Fibroblast of skin of right quadriceps (primary cell): ENCODE data around the gene LMNA.
"Not testable (repeated sequence)": the region's sequence is repeated elsewhere in the genome, so short reads cannot be mapped to it uniquely, and the experiment has no call there.

Source experiments
- DNase-seq: peaks from one replicate; pipeline ENCODE4 v3.0.0-alpha.2; 2013

The LMNA gene

DNA sequence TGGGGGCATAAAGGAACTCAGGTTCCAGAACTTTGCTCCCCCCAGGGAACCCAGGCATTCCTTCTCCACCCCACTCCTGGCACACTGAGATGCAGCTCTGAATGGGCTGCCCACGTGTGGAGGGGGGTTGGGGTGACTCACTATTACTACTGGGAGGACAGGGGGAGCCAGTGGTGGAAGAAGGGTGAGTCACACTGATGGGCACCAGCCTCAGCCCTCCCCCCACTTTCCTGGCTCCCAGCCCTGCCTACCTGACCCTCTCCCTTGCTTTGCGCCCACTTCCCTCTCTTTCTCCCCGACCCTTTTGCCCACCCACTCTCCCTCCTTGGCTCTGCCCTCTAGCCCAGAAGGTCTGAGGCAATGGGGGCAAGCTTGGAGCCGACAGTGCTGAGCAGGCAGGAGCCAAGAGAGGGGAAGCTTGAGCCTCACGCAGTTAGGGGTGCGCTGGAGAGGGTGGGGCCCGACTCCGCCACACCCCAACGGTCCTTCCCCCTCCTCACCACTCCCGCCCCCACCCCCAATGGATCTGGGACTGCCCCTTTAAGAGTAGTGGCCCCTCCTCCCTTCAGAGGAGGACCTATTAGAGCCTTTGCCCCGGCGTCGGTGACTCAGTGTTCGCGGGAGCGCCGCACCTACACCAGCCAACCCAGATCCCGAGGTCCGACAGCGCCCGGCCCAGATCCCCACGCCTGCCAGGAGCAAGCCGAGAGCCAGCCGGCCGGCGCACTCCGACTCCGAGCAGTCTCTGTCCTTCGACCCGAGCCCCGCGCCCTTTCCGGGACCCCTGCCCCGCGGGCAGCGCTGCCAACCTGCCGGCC is at the start of gene LMNA:
LMNA (plus strand) TSS at position 611 of the 818 bp plus-strand sequence. CDS start 208 bp downstream, outside the sequence.
- peak; percentile 98 for DNase-seq

DNA sequence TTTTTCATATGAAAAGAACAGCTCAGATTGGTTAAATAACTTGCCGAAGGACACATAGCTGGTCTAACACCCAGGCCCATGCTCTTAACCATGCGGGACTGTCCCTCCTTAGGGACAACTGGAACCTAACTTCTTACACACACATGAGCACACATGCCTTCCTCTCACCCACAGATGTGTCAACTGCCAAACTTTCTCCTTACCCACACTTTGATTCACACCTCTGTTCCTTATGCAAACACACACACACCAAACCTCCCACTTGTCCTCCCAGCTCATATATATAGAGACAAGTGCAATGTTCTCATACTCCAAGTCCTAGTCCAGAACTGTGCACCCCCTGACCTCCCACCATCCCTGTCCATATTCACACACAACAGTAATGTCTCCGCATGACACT is 49.3 kb upstream of the LMNA start:
- no peak for DNase-seq

DNA sequence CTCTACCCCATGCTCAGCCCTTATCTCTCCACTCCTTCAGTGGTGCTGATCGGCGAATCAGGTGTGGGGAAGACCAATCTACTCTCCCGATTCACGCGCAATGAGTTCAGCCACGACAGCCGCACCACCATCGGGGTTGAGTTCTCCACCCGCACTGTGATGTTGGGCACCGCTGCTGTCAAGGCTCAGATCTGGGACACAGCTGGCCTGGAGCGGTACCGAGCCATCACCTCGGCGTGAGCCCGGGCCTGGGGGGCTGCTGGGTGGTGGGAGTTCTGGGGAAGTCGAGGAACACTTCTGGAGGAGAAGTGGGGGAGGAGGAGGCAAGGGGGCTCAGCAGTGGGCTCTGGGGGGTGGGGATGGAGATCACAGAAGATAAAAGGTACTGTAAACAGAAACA is 48.6 kb upstream of the LMNA start:
- DNase-seq: no peak

DNA sequence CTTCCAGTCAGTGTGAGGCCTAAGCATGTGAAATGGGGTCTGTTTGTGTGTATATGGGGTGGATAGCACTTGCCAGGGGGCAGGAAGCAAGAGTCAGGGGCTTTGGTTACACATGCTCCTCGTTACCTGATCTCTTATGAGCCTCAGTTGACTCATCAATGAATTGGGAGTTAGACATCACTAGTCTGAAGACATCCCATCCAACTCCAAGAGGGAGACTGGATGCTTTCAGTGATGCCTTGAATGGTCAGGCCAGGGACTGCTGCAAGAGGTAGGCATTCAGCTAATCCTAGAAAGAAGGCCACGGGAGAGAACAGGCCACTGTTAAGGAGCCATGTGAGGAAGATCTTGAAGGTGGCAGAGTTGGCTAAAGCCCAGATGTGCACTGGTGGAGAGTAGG is 47.2 kb upstream of the LMNA start:
- no peak for DNase-seq

GRCh38 chr1:156069490-156070455 is 44.7 kb upstream of the LMNA start:
- no peak for DNase-seq

- DNase-seq: no peak
Observed at GRCh38 chr1:156070548-156070947, 44.0 kb upstream of the LMNA start.

DNA sequence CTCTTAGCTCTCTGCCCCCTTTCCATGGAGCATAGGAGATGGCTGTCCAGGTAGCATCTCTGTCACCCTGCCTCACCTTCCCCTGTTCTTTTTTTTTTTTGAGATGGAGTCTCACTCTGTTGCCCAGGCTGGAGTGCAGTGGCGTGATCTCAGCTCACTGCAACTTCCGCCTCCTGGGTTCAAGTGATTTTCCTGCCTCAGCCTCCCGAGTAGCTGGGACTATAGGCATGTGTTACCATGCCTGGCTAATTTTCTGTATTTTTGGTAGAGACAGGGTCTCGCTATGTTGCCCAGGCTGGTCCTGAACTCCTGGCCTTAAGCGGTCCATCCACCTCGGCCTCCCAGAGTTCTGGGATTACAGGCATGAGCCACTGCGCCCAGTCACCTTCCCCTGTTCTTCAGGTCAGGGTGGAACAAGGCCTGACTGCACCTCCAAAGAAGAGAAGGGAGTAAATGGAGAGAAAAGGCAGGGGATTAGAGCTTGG is 43.1 kb upstream of the LMNA start:
- not testable (repeated sequence) for DNase-seq

- no peak for DNase-seq
Observed at GRCh38 chr1:156072251-156072650, 42.3 kb upstream of the LMNA start.

GRCh38 chr1:156073110-156073687 is 41.3 kb upstream of the LMNA start:
- no peak for DNase-seq

GRCh38 chr1:156073740-156074139 is 40.8 kb upstream of the LMNA start:
- DNase-seq: no peak

DNA sequence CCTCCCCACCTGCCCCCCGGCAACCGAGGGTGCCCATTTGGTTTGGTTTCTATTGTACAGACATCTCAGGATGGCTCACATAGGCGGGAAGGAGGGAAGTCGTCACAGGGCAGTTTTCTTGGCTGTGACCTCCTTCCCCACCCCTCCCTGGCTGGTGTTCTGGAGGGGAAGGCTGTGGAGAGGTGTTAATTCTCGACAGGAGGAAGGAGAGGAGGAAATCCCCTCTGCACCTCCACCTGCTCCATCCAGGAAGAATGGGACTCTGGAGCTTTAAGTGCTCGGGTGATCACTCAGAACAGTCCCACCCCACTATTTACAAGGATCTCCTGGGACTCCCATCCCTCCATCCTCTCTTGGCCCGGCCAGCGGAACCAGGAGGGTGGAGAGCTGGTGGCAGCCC is 39.9 kb upstream of the LMNA start:
- no peak for DNase-seq

DNA sequence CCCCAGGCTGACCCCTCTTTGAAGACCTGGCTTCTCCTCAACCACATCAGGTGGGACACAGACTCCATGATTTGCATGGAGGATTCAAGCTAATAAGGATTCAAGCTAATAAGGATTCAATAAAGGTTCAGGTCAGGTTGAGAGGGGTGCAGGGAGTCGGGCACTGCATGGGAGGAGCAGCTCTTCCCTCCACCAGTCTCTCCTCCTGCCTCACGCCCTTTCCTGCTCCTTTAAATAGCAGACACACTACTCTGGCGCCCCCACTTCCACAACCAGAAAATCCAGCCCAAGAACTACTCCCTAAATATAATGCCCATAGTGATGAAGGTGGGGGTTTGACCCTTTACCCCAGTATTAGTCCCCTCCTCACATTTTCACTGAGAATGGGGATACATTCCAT is 39.3 kb upstream of the LMNA start:
- DNase-seq: no peak

GRCh38 chr1:156075775-156076204 is 38.7 kb upstream of the LMNA start:
- no peak for DNase-seq

DNA sequence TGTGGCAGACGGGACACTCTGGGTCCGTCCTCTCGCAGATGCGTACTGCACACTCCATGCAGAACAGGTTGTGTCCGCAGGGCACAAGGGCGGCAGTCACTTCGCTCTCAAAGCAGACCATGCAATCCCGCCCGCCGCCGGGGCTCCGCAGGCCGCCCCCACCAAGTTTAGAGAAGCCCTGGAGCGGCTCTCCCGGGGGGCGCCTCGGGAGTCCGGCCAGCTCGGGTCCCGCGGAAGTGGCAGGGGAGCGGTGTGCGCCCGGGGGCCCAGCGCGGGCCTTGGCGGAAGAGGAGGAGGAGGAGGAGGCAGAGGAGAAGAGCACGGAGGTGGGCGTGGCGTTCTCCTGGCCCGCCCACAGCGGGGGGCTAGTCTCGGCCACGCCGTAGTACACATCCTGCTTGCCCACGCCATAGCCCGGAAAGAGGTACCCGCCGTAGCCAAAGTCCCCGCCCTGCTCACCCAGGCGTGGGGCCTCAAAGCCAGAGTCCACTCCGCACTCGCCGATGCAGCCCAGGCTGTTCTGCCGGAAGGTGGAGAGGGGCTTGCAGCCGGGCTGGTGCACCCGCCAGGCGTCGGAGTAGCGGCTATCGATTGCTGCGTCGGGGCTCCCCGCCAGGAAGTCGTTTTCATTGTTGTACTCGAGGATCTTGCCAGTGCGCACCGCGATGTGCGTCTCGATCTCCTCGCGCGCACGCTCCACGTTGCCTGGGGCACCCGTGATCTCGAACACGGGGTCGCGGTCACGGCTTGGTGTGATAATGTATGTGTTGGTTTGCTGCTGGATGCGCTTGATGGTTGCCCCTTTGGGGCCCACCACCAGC is 37.7 kb upstream of the LMNA start:
- no peak for DNase-seq

- DNase-seq: no peak
Observed at GRCh38 chr1:156077430-156077760, 37.1 kb upstream of the LMNA start.

GRCh38 chr1:156078728-156079127 is 35.8 kb upstream of the LMNA start:
- DNase-seq: no peak

GRCh38 chr1:156079762-156080161 is 34.7 kb upstream of the LMNA start:
- DNase-seq: no peak

DNA sequence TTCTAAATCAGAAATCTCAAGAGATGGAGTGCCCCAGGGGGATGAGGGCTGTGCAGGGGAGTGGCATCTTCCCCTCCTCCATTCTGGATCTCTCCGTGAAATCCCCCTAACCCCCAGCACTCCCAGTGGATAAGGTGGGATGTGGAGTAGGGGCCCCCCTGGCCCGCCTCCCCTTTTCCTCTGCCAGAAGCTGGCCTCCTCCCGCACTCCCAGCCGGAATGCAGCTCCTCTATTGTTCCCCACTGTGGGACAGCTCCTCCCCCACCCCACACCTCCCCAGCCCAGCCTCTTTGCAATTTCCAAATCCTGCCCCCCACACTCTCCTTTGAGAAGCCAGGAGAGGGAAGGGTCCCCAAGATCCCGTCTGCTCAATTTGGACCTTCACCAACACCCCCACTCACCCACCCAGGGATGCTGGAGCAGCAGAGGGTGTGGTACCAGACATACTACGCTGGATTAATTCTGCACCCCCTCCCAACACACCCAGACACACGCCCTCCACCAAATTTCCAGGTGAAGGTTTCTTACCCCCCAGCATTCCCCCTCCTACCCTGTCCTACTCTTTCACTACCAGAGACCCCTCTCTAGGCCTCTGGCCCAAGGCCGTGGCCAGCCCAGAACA is 34.2 kb upstream of the LMNA start:
- no peak for DNase-seq

DNA sequence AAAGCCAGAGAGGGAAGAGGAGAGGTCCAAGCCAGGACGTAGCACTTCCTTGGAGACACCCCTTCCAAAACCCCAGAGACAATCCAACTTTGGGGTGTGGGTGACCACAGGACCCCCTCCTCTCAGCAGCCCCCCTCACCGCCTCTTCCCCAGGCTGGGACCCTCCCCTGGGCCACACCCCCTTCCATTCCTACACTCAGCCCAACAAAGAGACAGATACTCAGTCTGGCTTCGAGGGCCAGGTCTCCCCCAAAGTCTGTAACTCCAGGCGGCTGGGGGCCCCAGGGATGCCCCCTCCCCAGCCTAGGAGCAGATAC is 33.7 kb upstream of the LMNA start:
- DNase-seq: no peak

GRCh38 chr1:156081180-156081916 is 33.2 kb upstream of the LMNA start:
- DNase-seq: peak; percentile 58

DNA sequence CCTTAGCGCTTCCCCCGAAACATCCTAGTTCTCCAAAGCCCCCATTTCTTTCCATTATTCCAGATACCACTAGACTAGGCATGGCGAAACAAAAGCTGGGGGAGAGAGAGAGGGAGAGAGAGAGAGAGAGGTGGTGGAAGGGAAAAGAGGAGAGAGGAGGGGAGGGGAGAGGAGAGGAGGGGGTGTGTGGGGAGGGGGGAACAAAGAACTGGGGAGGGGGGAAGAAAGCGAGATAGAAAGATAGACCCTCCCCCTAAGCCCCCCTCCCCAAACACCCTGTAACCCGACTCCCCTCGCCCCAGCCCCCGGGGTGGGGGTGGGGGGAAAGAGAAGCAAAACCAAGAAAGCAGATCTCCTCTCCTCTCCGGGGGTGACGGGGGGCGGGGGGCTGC is 32.6 kb upstream of the LMNA start:
- no peak for DNase-seq
